ENCODE results near the gene TERB1.

DNA sequence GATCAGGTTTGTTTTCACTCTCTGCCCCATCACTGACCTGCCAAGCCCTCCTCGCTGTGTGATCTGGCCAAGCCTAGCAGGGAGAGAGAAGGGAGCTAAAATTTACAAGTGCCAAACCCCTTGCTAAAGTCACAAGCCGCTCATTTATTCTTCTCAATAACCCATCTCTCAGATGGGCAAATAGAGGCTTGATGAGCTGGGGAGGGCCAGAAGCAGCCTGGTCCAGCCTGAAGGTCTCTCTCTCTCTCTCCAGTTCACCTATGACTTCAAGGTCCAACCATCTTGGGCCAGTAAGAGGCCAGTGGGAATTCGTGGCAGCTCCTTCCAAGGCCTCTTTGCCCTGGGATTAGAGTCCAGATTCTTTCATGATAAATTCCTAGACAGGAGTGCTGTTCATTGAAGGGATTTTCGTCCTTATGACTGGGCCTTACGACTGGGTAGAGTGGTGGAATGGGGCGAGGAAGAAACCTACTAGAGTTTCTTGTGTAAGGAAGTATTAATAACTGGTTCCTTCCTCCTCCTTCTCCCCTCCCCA lies 46.2 kb upstream of the TERB1 start:
- TF ChIP-seq EZH2 (IDR thresholded peaks at IDR 0.05; ENCODE audit: insufficient read depth, poor library complexity, severe bottlenecking) (no peak), EZH2phosphoT487 (IDR thresholded peaks at IDR 0.05; ENCODE audit: insufficient read depth, low read depth) (no peak)

Measured in GM23248 (cell line).